ENCODE results near the gene HTRA3. TPM values are rescaled to one million over a fixed set of nuclear protein-coding genes. Genes with fewer than 3 reads are reported as not detected.

The HTRA3 gene
- total and polyA plus RNA-seq, 2 experiments from 2014 or later = 1.3 to 3.6 TPM

DNA sequence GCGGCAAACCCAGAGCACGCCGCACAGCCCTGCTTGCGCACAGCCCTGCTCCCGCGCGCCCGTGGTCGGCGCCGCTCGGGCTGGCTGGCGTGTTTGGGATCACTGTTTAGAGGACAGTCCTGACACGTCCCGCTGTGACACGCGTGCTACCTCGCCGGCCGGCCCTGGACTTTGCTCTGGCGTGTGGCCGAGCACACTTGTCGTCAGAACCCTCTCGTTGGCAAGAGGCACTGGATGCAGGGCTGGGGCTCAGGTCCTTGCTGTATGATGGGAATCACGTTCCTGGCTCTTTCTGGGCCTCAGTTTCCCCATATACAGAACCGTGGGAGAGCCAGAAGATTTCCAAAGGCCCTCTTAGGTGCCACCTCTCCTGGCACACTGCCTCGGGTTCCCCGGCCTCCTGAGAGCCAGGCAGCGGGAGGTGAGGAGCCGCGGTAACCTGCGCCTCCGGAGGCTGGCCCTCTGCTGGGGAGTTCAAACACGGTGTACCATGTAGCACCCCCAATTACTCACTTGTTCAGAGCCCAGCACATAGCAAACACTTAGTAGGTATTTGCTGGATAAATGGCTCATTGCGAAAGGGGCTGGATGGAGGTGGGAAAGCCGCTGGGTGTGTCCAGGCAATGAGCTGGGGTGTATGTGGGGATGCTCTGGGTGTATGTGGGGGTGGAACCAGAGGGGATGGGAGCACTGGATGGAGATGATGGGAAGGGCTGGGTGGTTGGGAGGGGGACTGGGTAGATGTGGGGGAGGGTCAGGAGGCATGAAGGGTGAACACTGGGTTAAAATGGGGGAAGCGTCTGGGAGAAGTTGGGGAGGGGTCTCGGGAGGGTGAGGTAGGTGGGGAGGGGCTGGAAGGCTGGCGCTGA, 76.6 kb downstream of the HTRA3 start:
- no peaks in the 10 kb centered on the region for H3K27me3 ChIP-seq (ENCODE audit: insufficient read depth)
- no peak for TF ChIP-seq STAT1 (IDR thresholded peaks at IDR 0.05; ENCODE audit: unreplicated experiment)
- TF ChIP-seq EZH2phosphoT487 (IDR thresholded peaks at IDR 0.05; ENCODE audit: unreplicated experiment) = no peak
- no peak for TF ChIP-seq NANOG (IDR thresholded peaks at IDR 0.05; ENCODE audit: borderline replicate concordance)
- TF ChIP-seq, protein P1, sequence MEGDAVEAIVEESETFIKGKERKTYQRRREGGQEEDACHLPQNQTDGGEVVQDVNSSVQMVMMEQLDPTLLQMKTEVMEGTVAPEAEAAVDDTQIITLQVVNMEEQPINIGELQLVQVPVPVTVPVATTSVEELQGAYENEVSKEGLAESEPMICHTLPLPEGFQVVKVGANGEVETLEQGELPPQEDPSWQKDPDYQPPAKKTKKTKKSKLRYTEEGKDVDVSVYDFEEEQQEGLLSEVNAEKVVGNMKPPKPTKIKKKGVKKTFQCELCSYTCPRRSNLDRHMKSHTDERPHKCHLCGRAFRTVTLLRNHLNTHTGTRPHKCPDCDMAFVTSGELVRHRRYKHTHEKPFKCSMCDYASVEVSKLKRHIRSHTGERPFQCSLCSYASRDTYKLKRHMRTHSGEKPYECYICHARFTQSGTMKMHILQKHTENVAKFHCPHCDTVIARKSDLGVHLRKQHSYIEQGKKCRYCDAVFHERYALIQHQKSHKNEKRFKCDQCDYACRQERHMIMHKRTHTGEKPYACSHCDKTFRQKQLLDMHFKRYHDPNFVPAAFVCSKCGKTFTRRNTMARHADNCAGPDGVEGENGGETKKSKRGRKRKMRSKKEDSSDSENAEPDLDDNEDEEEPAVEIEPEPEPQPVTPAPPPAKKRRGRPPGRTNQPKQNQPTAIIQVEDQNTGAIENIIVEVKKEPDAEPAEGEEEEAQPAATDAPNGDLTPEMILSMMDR (conservative IDR thresholded peaks at IDR 0.05; ENCODE audit: low read depth in 2 of 2) = no peak
- TF ChIP-seq EZH2 (IDR thresholded peaks at IDR 0.05; ENCODE audit: low read depth, unreplicated experiment) = no peak
- no peak for TF ChIP-seq ZNF114 (CRISPR knock-in tag; IDR thresholded peaks at IDR 0.05)
- TF ChIP-seq JUNB (IDR thresholded peaks at IDR 0.05; ENCODE audit: unreplicated experiment) = no peak
- no peak for TF ChIP-seq POLR2AphosphoS5 (IDR thresholded peaks at IDR 0.05; ENCODE audit: low read depth)
- TF ChIP-seq, protein P2, sequence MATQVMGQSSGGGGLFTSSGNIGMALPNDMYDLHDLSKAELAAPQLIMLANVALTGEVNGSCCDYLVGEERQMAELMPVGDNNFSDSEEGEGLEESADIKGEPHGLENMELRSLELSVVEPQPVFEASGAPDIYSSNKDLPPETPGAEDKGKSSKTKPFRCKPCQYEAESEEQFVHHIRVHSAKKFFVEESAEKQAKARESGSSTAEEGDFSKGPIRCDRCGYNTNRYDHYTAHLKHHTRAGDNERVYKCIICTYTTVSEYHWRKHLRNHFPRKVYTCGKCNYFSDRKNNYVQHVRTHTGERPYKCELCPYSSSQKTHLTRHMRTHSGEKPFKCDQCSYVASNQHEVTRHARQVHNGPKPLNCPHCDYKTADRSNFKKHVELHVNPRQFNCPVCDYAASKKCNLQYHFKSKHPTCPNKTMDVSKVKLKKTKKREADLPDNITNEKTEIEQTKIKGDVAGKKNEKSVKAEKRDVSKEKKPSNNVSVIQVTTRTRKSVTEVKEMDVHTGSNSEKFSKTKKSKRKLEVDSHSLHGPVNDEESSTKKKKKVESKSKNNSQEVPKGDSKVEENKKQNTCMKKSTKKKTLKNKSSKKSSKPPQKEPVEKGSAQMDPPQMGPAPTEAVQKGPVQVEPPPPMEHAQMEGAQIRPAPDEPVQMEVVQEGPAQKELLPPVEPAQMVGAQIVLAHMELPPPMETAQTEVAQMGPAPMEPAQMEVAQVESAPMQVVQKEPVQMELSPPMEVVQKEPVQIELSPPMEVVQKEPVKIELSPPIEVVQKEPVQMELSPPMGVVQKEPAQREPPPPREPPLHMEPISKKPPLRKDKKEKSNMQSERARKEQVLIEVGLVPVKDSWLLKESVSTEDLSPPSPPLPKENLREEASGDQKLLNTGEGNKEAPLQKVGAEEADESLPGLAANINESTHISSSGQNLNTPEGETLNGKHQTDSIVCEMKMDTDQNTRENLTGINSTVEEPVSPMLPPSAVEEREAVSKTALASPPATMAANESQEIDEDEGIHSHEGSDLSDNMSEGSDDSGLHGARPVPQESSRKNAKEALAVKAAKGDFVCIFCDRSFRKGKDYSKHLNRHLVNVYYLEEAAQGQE (IDR thresholded peaks at IDR 0.05; ENCODE audit: unreplicated experiment) = no peak
- no peak for TF ChIP-seq ZNF331 (CRISPR knock-in tag; IDR thresholded peaks at IDR 0.05; ENCODE audit: low read depth)
- TF ChIP-seq, protein P3, sequence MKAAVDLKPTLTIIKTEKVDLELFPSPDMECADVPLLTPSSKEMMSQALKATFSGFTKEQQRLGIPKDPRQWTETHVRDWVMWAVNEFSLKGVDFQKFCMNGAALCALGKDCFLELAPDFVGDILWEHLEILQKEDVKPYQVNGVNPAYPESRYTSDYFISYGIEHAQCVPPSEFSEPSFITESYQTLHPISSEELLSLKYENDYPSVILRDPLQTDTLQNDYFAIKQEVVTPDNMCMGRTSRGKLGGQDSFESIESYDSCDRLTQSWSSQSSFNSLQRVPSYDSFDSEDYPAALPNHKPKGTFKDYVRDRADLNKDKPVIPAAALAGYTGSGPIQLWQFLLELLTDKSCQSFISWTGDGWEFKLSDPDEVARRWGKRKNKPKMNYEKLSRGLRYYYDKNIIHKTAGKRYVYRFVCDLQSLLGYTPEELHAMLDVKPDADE (IDR thresholded peaks at IDR 0.05) = no peak
- no peaks in the 10 kb centered on the region for H3K36me3 ChIP-seq (ENCODE audit: insufficient read depth)
- peaks cover 15% of the 10 kb centered on the region for H3K4me1 Mint-ChIP-seq
- no peak overlapping the region for H2AFZ ChIP-seq
- 0 out of 2 replicates have a peak, but pooled peaks cover 3% of the 10 kb centered on the region for H3F3A ChIP-seq (replicated peaks; ENCODE audit: low read depth)
- no peak overlapping the region for H3K4me2 ChIP-seq
- no peaks in the 10 kb centered on the region for H3K9me3 Mint-ChIP-seq
- H3K27ac ChIP-seq (ENCODE audit: low read depth) = no peak overlapping the region
- H3K4me3 Mint-ChIP-seq = no peak overlapping the region
- no peak overlapping the region for H3K27ac Mint-ChIP-seq
- no peaks in the 10 kb centered on the region for H3K9me2 ChIP-seq (ENCODE audit: insufficient read depth)
- DNase-seq (ENCODE audit: low spot score) = no peak
- ATAC-seq = no peak
- H3K27me3 Mint-ChIP-seq (ENCODE audit: insufficient read depth, low read depth, poor library complexity) = peaks cover 16% of the 10 kb centered on the region
- H4K20me1 ChIP-seq (replicated peaks; ENCODE audit: insufficient read depth) = no peaks in the 10 kb centered on the region
- no peaks in the 10 kb centered on the region; the same call in none of the 2 replicates for H3K4me1 ChIP-seq (ENCODE audit: insufficient read depth)
- H3K36me3 Mint-ChIP-seq (ENCODE audit: low read depth) = no peaks in the 10 kb centered on the region
- no peak overlapping the region for H3K4me3 ChIP-seq
- H3K79me2 ChIP-seq (replicated peaks; ENCODE audit: insufficient read depth) = no peaks in the 10 kb centered on the region
